HEK293 (cell line): ENCODE results near the gene NDUFS2.

Experiments
- BCL11A ChIP-seq: fragments of 450-650 bp; formaldehyde crosslinking; IDR thresholded peaks from 2 replicates; pipeline ENCODE4 v1.5.1; 2016; ENCODE audit warnings: low read depth, missing biosample characterization, missing genetic modification characterization
- CTCF ChIP-seq: fragments of 450-650 bp; formaldehyde crosslinking; IDR thresholded peaks from 2 replicates; pipeline ENCODE4 v1.5.1; 2016; ENCODE audit warnings: missing biosample characterization, missing genetic modification characterization
- ZBTB17 ChIP-seq: fragments of 450-650 bp; formaldehyde crosslinking; IDR thresholded peaks from 2 replicates; pipeline ENCODE4 v1.5.1; 2016; ENCODE audit warnings: missing biosample characterization, missing genetic modification characterization
- ZFP3 ChIP-seq: fragments of 450-650 bp; formaldehyde crosslinking; IDR thresholded peaks from 2 replicates; pipeline ENCODE4 v1.5.1; 2016; ENCODE audit warnings: low read depth, missing biosample characterization, missing genetic modification characterization
- ZNF426 ChIP-seq: fragments of 450-650 bp; formaldehyde crosslinking; IDR thresholded peaks from 2 replicates; pipeline ENCODE4 v1.5.1; 2017; ENCODE audit warnings: missing biosample characterization, missing genetic modification characterization, mild to moderate bottlenecking, inconsistent platforms, moderate library complexity

- no peak for TF ChIP-seq CTCF (tag by site-specific recombination)
- TF ChIP-seq ZFP3, result no peak
- no peak for TF ChIP-seq ZBTB17 (tag by site-specific recombination)
- no peak for TF ChIP-seq ZNF426 (tag by site-specific recombination)
- no peak for TF ChIP-seq BCL11A
Observed at GRCh38 chr1:161228032-161228431, 25.9 kb downstream of the NDUFS2 start.
